ENCODE data around the gene NOP16.

DNA sequence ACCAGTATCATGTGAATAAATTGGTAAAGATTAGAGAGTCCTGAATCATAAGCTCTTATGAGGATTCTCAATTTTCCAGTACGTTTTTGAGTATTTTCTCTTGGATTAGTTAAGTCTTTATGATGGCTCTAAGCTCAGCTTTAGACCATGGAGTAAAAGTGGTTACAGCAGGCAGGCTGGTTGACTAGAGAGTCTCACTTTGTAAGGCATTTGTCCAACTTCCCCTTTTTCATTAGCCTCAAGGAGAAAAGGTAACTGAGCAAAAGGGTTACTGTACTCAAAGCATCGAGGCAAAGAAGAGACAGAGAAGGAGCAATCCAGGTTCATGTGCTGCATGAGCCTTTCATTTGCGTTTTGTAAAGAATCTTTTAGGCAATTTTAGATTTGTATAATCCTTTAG, 8.5 kb downstream of the NOP16 start:
- TF ChIP-seq, protein P1, sequence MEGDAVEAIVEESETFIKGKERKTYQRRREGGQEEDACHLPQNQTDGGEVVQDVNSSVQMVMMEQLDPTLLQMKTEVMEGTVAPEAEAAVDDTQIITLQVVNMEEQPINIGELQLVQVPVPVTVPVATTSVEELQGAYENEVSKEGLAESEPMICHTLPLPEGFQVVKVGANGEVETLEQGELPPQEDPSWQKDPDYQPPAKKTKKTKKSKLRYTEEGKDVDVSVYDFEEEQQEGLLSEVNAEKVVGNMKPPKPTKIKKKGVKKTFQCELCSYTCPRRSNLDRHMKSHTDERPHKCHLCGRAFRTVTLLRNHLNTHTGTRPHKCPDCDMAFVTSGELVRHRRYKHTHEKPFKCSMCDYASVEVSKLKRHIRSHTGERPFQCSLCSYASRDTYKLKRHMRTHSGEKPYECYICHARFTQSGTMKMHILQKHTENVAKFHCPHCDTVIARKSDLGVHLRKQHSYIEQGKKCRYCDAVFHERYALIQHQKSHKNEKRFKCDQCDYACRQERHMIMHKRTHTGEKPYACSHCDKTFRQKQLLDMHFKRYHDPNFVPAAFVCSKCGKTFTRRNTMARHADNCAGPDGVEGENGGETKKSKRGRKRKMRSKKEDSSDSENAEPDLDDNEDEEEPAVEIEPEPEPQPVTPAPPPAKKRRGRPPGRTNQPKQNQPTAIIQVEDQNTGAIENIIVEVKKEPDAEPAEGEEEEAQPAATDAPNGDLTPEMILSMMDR (conservative IDR thresholded peaks at IDR 0.05; ENCODE audit: low read depth, low read length): no peak
- TF ChIP-seq EZH2 (IDR thresholded peaks at IDR 0.05; ENCODE audit: low read length, unreplicated experiment) (no peak), EZH2phosphoT487 (IDR thresholded peaks at IDR 0.05; ENCODE audit: borderline replicate concordance, low read length) (no peak)

All from PC-3 (cell line).